ENCODE measurements around the gene CCDC13. TPM values are rescaled to one million over a fixed set of nuclear protein-coding genes. Genes with fewer than 3 reads are reported as not detected.
A peak's percentile ranks its signal among the peaks of the same experiment; 100 is the strongest.

The CCDC13 gene
- total and polyA plus RNA-seq, 10 of the 15 experiments (the other 5 are each of a cell fraction or from before 2014, with no cell fraction given): 0.13 to 0.81 (median 0.30) TPM; not detected in 4

- H3K79me2 ChIP-seq (ENCODE audit: control insufficient read depth, insufficient read depth, low read length): peaks cover 33% of the 10 kb centered on the region
- no peaks in the 10 kb centered on the region for H3K36me3 ChIP-seq (ENCODE audit: control insufficient read depth in 2 of 2, insufficient read depth in 2 of 2, low read length in 1 of 2)
- peak overlapping the region; percentile 74; the same call in 1 of the 2 replicates for H3K9ac ChIP-seq (ENCODE audit: control insufficient read depth, insufficient read depth, low read length)
- ChIA-PET RAD21 (ENCODE audit: unreplicated experiment) (interaction anchor here (0.8 to 1.4 kb wide), 2 partner anchors 21 to 26 kb away, joined by 4 to 6 read pairs; no protein-coding TSS in a partner anchor), CTCF (interaction anchor here (0.7 to 3.3 kb wide), 8 partner anchors 9 to 76 kb away, joined by 3 to 15 read pairs (median 4); no protein-coding TSS in a partner anchor), POLR2A (interaction anchor here (1.1 to 2.0 kb wide), 2 partner anchors 9 to 11 kb away, joined by 5 to 14 read pairs; no protein-coding TSS in a partner anchor), SMC1A (ENCODE audit: uncharacterized antibody, unreplicated experiment) (interaction anchor here (0.9 to 1.1 kb wide), 2 partner anchors 11 to 20 kb away, joined by 3 to 4 read pairs; no protein-coding TSS in a partner anchor)
- H2AFZ ChIP-seq (ENCODE audit: control insufficient read depth, low read depth, low read length): peak overlapping the region; percentile 93
- FAIRE-seq (no peak), DNase-seq (ENCODE audit: low read depth, low spot score) (no peak), ATAC-seq (no peak)
- intact Hi-C loops (cut with micrococcal nuclease; ENCODE audit: unreplicated experiment) (no loop called here), in situ Hi-C loops (cut with MboI) (no loop called here)
- no peaks in the 10 kb centered on the region for H3K27me3 ChIP-seq (replicated peaks in 1 of 2; ENCODE audit: control insufficient read depth in 2 of 2, insufficient read depth in 2 of 2, low read length in 1 of 2)
- no peaks in the 10 kb centered on the region for H4K20me1 ChIP-seq (ENCODE audit: control insufficient read depth, insufficient read depth)
- no peaks in the 10 kb centered on the region; the same call in 1 of the 2 replicates for H3K4me1 ChIP-seq (ENCODE audit: control insufficient read depth, insufficient read depth, low read length)
- peak overlapping the region; percentile 66 for H3K4me3 ChIP-seq
- H3K4me2 ChIP-seq (ENCODE audit: control insufficient read depth, insufficient read depth): peak overlapping the region; percentile 92
- 89% methylated on average over 23 of the region's 23 CpGs for WGBS (ENCODE audit: insufficient coverage, insufficient replicate concordance, low lambda C conversion rate, missing lambda C conversion rate)
- TF ChIP-seq NR2F1 (conservative IDR thresholded peaks at IDR 0.05) (0 out of 2 replicates have a peak, but pooled peaks have one; percentile 33), SUPT20H (IDR thresholded peaks at IDR 0.05; ENCODE audit: borderline replicate concordance, control insufficient read depth, low read depth, low read length) (no peak), RBBP5 (conservative IDR thresholded peaks at IDR 0.05) (no peak)
- no peaks in the 10 kb centered on the region for H3K9me3 ChIP-seq (replicated peaks; ENCODE audit: control insufficient read depth, insufficient read depth, low read length)
- BruUV-seq (replicated peaks): no TSS peak
- no peak overlapping the region for H3K27ac ChIP-seq (ENCODE audit: control insufficient read depth, insufficient read depth)
These were observed 32.2 kb upstream of the CCDC13 start for GRCh38 chr3:42805141-42805821.

GRCh38 chr3:42804831-42805132 lies 31.7 kb upstream of the CCDC13 start:
- Histone ChIP-seq H3K4me1 (ENCODE audit: control insufficient read depth, insufficient read depth, low read length) (no peaks in the 10 kb centered on the region; the same call in 1 of the 2 replicates), H3K27ac (ENCODE audit: control insufficient read depth, insufficient read depth) (peak overlapping the region; percentile 63), H4K20me1 (ENCODE audit: control insufficient read depth, insufficient read depth) (no peaks in the 10 kb centered on the region), H3K79me2 (ENCODE audit: control insufficient read depth, insufficient read depth, low read length) (peaks cover 34% of the 10 kb centered on the region), H3K9me3 (replicated peaks; ENCODE audit: control insufficient read depth, insufficient read depth, low read length) (no peaks in the 10 kb centered on the region), H3K9ac (ENCODE audit: control insufficient read depth, insufficient read depth, low read length) (peak overlapping the region; percentile 74), H3K36me3 (ENCODE audit: control insufficient read depth in 2 of 2, insufficient read depth in 2 of 2, low read length in 1 of 2) (no peaks in the 10 kb centered on the region), H3K4me3 (peak overlapping the region; percentile 66), H2AFZ (ENCODE audit: control insufficient read depth, low read depth, low read length) (peak overlapping the region; percentile 93), H3K4me2 (ENCODE audit: control insufficient read depth, insufficient read depth) (peak overlapping the region; percentile 92), H3K27me3 (replicated peaks in 1 of 2; ENCODE audit: control insufficient read depth in 2 of 2, insufficient read depth in 2 of 2, low read length in 1 of 2) (no peaks in the 10 kb centered on the region)
- DNase-seq (ENCODE audit: low read depth, low spot score): no peak
- in situ Hi-C loops (cut with MboI) (no loop called here), intact Hi-C loops (cut with micrococcal nuclease; ENCODE audit: unreplicated experiment) (no loop called here)
- TF ChIP-seq CHD1 (IDR thresholded peaks at IDR 0.05; ENCODE audit: low read depth, low read length) (no peak), SP1 (IDR thresholded peaks at IDR 0.05; ENCODE audit: low read depth, low read length) (no peak), RELB (IDR thresholded peaks at IDR 0.05; ENCODE audit: low read depth) (no peak), GATAD2B (conservative IDR thresholded peaks at IDR 0.05; ENCODE audit: low read depth) (peak; percentile 2; the same call in 1 of the 2 replicates), ZNF217 (IDR thresholded peaks at IDR 0.05) (0 out of 2 replicates have a peak, but pooled peaks have one; percentile 19), DPF2 (IDR thresholded peaks at IDR 0.05) (0 out of 2 replicates have a peak, but pooled peaks have one; percentile 12), NR2C1 (IDR thresholded peaks at IDR 0.05) (no peak), PML (IDR thresholded peaks at IDR 0.05; ENCODE audit: low read length) (no peak), ZNF384 (IDR thresholded peaks at IDR 0.05; ENCODE audit: borderline replicate concordance, low read depth, low read length) (no peak), IKZF2 (IDR thresholded peaks at IDR 0.05) (no peak)
- ATAC-seq: peak; percentile 6
- POLR2A ChIA-PET: interaction anchor here (1.1 to 2.0 kb wide), 2 partner anchors 9 to 11 kb away, joined by 5 to 14 read pairs; no protein-coding TSS in a partner anchor
- 2% methylated on average over 13 of the region's 13 CpGs for WGBS (ENCODE audit: insufficient coverage, insufficient replicate concordance, low lambda C conversion rate, missing lambda C conversion rate)
- CTCF ChIA-PET: interaction anchor here (0.7 to 3.3 kb wide), 6 partner anchors 8 to 60 kb away, joined by 3 to 15 read pairs (median 4); no protein-coding TSS in a partner anchor
- RAD21 ChIA-PET (ENCODE audit: unreplicated experiment): interaction anchor here (0.8 to 1.4 kb wide), 2 partner anchors 21 to 26 kb away, joined by 4 to 6 read pairs; no protein-coding TSS in a partner anchor
- TSS peak; percentile 87 for BruUV-seq (replicated peaks)
- FAIRE-seq: no peak
- SMC1A ChIA-PET (ENCODE audit: uncharacterized antibody, unreplicated experiment): interaction anchor here (0.9 to 1.1 kb wide), 2 partner anchors 10 to 19 kb away, joined by 3 to 4 read pairs; no protein-coding TSS in a partner anchor

Measured in GM12878 (cell line).